Esophagus squamous epithelium (tissue), 4 donors: ENCODE measurements around the gene NAA20.

Experiments used
- CTCF ChIP-seq, 6 experiments: fragments of 450-650 bp in 4 of 6; fragments of 200-600 bp in 2 of 6; sonication (generic) in 2 of 6; IDR thresholded peaks; one replicate each; pipeline ENCODE4 v1.5.1; 2016 to 2019; ENCODE audit warnings: antibody characterized with exemption in 6 of 6, mild to moderate bottlenecking in 4 of 6, moderate library complexity in 4 of 6
- POLR2A ChIP-seq, 4 donors: fragments of 450-650 bp; IDR thresholded peaks; one replicate each; pipeline ENCODE4 v1.6.1; 2017; ENCODE audit warnings: antibody characterized with exemption in 4 of 4, mild to moderate bottlenecking in 4 of 4, moderate library complexity in 3 of 4

- TF ChIP-seq POLR2A (IDR thresholded peaks at IDR 0.05) (no peak), CTCF (IDR thresholded peaks at IDR 0.05) (no peak)
Observed at GRCh38 chr20:20051767-20052073, 34.6 kb downstream of the NAA20 start.
